Uterus (tissue), 4 donors: Measurements from ENCODE around the gene DAND5. TPM values are rescaled to one million over a fixed set of nuclear protein-coding genes. Genes with fewer than 3 reads are reported as not detected.

Experiments used
- DNase-seq, 2 donors: peaks; one replicate each; pipeline ENCODE4 v3.0.0-alpha.2; 2019 to 2020
- H3K27ac ChIP-seq, 2 donors: fragments of 200-600 bp; sonication (generic); 1 replicate in 1 of 2; 2 replicates in 1 of 2; pipeline ENCODE4 v1.5.1; 2016 to 2018
- H3K27me3 ChIP-seq, 2 donors: fragments of 200-600 bp; sonication (generic); one replicate each; pipeline ENCODE4 v1.5.1; 2018 to 2019; ENCODE audit warnings: control low read depth in 1 of 2
- H3K36me3 ChIP-seq, 2 donors: fragments of 200-600 bp; sonication (generic); one replicate each; pipeline ENCODE4 v1.5.1; 2019; ENCODE audit warnings: control low read depth in 1 of 2
- H3K4me1 ChIP-seq, 2 donors: fragments of 200-600 bp; sonication (generic); one replicate each; pipeline ENCODE4 v1.5.1; 2018 to 2019; ENCODE audit warnings: control low read depth in 1 of 2
- H3K4me3 ChIP-seq, 2 donors: fragments of 200-600 bp; sonication (generic); 1 replicate in 1 of 2; 2 replicates in 1 of 2; pipeline ENCODE4 v1.5.1; 2018 to 2019; ENCODE audit warnings: mild to moderate bottlenecking in 1 of 2
- H3K9me3 ChIP-seq, 2 donors: fragments of 200-600 bp; sonication (generic); one replicate each; pipeline ENCODE4 v1.5.1; 2019; ENCODE audit warnings: control low read depth in 1 of 2
- CTCF ChIP-seq, 4 experiments: fragments of 200-600 bp in 2 of 4; fragments of 450-650 bp in 2 of 4; sonication (generic) in 2 of 4; IDR thresholded peaks; one replicate each; pipeline ENCODE4 v1.5.1; 2016 to 2019; ENCODE audit warnings: antibody characterized with exemption in 4 of 4, mild to moderate bottlenecking in 2 of 4, moderate library complexity in 1 of 4
- POLR2A ChIP-seq, 2 donors: fragments of 450-650 bp; IDR thresholded peaks; one replicate each; pipeline ENCODE4 v1.6.1; 2016; ENCODE audit warnings: antibody characterized with exemption in 2 of 2, mild to moderate bottlenecking in 1 of 2, moderate library complexity in 1 of 2
- intact Hi-C: fragments of 100-400 bp; cut with DNase I; formaldehyde crosslinking; loops from one replicate; pipeline ENCODE4 v1.15.1; 2023; ENCODE audit warnings: low total_unique reads
- total RNA-seq, 4 donors: library from RNA; depleted of rRNA in 3 of 4; stranded (reverse); fragments of >200 nt in 3 of 4; gene quantifications; one replicate each; pipeline versions ENCODE4 v1.1.0 to v1.2.4, GENCODE V29; 2014 to 2023
- donor health status: DM: yes; HTN: yes; CAD: no.

Gene DAND5
- total RNA-seq, 4 donors from 2014 or later: 0.14 TPM; not detected in 3

- H3K9me3 ChIP-seq: no peaks in the 10 kb centered on the region
- H3K4me1 ChIP-seq: peaks cover 8 to 43% of the 10 kb centered on the region in 2 donors
- no peaks in the 10 kb centered on the region for H3K27me3 ChIP-seq
- intact Hi-C loops: no loop called here
- DNase-seq: peak; percentile 84 to 88
- TF ChIP-seq POLR2A (IDR thresholded peaks at IDR 0.05): peak in 1 of 2 donors; percentile 29
- peak in 1 of 4 experiments; percentile 2 for TF ChIP-seq CTCF (IDR thresholded peaks at IDR 0.05)
- H3K4me3 ChIP-seq: peak overlapping the region; percentile 39 to 42
- H3K27ac ChIP-seq: peak overlapping the region; percentile 95 to 99
- no peaks in the 10 kb centered on the region for H3K36me3 ChIP-seq
These were observed 43.6 kb downstream of the DAND5 start for GRCh38 chr19:13012690-13013608.

GRCh38 chr19:13013649-13014048 is 44.3 kb downstream of the DAND5 start:
- intact Hi-C loops: no loop called here
- Histone ChIP-seq H3K4me3 (peak overlapping the region; percentile 39 to 42), H3K27me3 (no peaks in the 10 kb centered on the region), H3K36me3 (no peaks in the 10 kb centered on the region), H3K27ac (peak overlapping the region; percentile 95 to 99), H3K9me3 (no peaks in the 10 kb centered on the region), H3K4me1 (peaks cover 6 to 36% of the 10 kb centered on the region in 2 donors)
- DNase-seq: peak in 1 of 2 donors; percentile 51
- TF ChIP-seq CTCF (IDR thresholded peaks at IDR 0.05) (no peak), POLR2A (IDR thresholded peaks at IDR 0.05) (no peak)

DNA sequence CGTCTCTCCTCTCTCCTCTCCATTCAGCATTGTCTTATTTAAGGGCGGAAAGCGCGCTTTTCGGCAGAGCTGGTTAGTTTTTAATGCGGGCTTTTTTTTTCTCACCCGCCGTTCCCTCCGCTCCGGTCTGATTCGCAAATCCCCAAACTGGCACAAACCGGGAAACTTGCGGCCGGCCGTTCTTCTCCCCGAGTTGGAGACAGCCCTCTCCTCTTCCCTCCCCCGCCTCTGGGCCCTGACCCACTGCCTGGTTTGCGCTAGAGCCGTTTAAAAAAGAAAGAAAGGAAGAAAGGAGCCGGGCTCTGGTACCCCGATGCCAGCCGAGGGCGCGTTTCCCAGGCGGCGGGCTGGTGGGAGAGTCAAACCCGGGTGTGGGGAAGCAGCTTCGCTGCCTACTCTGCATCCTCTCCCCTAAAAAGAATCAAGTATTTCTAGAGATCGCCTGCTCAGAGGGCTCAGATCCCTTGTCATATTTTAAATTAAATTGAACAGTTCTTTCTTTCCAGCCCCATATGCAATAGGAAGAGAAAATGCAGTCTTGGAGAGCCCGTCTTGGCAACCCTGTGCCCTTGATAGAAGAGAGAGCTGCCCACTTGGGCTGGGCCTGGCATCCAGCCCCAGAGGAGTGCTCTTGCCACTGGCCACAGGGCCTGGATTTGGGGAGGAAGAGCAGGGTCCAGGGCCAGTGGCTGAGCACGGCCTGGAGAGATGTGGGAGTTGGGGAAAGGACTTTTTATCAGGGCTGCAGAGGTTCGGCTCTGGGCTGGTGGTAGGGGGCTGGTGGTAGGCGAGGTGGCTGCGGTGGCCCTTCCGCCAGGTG is 44.9 kb downstream of the DAND5 start:
- peaks cover 0 to 29% of the 10 kb centered on the region in 2 donors for H3K4me1 ChIP-seq
- DNase-seq: peak; percentile 59 to 60
- H3K27me3 ChIP-seq: no peaks in the 10 kb centered on the region
- peak overlapping the region; percentile 39 to 42 for H3K4me3 ChIP-seq
- no peaks in the 10 kb centered on the region for H3K36me3 ChIP-seq
- intact Hi-C loops: no loop called here
- no peaks in the 10 kb centered on the region for H3K9me3 ChIP-seq
- TF ChIP-seq POLR2A (IDR thresholded peaks at IDR 0.05) (no peak), CTCF (IDR thresholded peaks at IDR 0.05) (no peak)
- H3K27ac ChIP-seq: peak overlapping the region; percentile 95 to 99

DNA sequence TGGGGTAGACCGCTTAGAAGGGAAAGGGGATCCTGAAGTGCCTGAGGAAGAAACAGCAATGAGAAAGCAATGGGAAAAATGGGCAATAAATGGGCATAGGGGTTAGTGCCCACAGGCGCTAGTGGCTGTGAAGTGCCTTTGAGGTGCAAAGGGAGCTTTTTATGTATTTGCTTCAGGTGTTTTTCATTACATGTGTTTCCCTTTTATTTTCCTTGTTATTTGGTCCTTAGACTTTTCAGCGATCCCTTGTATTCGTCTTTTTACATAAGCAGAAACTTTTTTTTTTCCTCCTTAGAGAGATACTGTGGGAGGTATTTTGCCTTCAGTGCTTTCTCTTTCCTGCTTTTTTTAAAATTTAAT is 45.5 kb downstream of the DAND5 start:
- TF ChIP-seq CTCF (IDR thresholded peaks at IDR 0.05) (no peak), POLR2A (IDR thresholded peaks at IDR 0.05) (no peak)
- peaks cover 0 to 25% of the 10 kb centered on the region in 2 donors for H3K4me1 ChIP-seq
- no peaks in the 10 kb centered on the region for H3K27me3 ChIP-seq
- H3K36me3 ChIP-seq: no peaks in the 10 kb centered on the region
- intact Hi-C loops: no loop called here
- peak overlapping the region; percentile 95 to 99 for H3K27ac ChIP-seq
- no peak for DNase-seq
- no peaks in the 10 kb centered on the region for H3K9me3 ChIP-seq
- H3K4me3 ChIP-seq: peak overlapping the region; percentile 39 to 42
